Measurements from ENCODE around the gene SPAG16.

DNA sequence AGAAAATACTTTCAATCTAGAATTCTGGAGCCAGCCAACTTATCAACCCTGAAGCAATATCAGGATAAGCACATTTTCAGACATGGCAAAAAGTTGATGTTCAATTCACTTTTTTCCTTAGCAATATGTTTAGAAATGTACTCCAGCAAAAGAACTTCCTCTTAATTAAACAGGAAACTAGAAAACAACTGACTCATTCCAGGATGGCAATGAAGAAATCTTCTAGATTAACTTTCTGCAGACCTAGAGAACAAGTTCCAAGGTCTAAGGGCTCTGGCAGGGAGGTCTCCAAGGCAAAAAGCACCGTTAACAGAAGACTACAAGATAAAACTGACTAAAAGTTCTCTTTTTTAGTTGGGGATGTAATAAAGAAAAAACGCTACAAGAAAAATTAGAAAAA, 1057.4 kb downstream of the SPAG16 start:
- TF ChIP-seq TEAD4 (IDR thresholded peaks at IDR 0.05) (no peak), EP300 (IDR thresholded peaks at IDR 0.05; ENCODE audit: borderline replicate concordance) (no peak), NFIC (IDR thresholded peaks at IDR 0.05) (no peak), EGR1 (IDR thresholded peaks at IDR 0.05) (no peak)
- TF ChIP-seq, protein P1, sequence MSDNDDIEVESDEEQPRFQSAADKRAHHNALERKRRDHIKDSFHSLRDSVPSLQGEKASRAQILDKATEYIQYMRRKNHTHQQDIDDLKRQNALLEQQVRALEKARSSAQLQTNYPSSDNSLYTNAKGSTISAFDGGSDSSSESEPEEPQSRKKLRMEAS (IDR thresholded peaks at IDR 0.05) = no peak

Measured in Ishikawa (cell line).